ENCODE data around the gene CD1C.
"Not testable (repeated sequence)": the region's sequence is repeated elsewhere in the genome, so short reads cannot be mapped to it uniquely, and the experiment has no call there.

The CD1C gene

GRCh38 chr1:158329733-158330132 lies 40.0 kb downstream of the CD1C start:
- DNase-seq, result no peak

- no peak for DNase-seq
Observed at GRCh38 chr1:158330391-158331105, 40.8 kb downstream of the CD1C start.

GRCh38 chr1:158331106-158331425 lies 41.3 kb downstream of the CD1C start:
- no peak for DNase-seq

GRCh38 chr1:158331481-158332150 lies 41.9 kb downstream of the CD1C start, which contains the start of gene CD1B:
Gene CD1B (minus strand): TSS chr1:158331531. CDS start chr1:158331423, 108 bp downstream.
- no peak for DNase-seq

GRCh38 chr1:158333405-158334155 lies 43.9 kb downstream of the CD1C start:
- no peak for DNase-seq

GRCh38 chr1:158334526-158335212 lies 44.9 kb downstream of the CD1C start:
- DNase-seq, result no peak

GRCh38 chr1:158335213-158335532 lies 45.5 kb downstream of the CD1C start:
- DNase-seq, result no peak

GRCh38 chr1:158336413-158336812 lies 46.7 kb downstream of the CD1C start:
- DNase-seq, result not testable (repeated sequence)

Data from NCI-H2227 treated with DMSO at 0.1 percent for 48 hours (cell line).